Calu3 (cell line): ENCODE results near the gene IGFL4. TPM values are rescaled to one million over a fixed set of nuclear protein-coding genes. Genes with fewer than 3 reads are reported as not detected.

Experiments
- BruUV-seq: library from RNA; stranded (reverse); fragments of 400-500 nt; replicated peaks from 2 replicates; lab custom pipeline; 2021; lab: Mats Ljungman, UMichigan
- CTCF ChIA-PET: fragments of 300-600 bp; sonication (Branson Sonifier 250); formaldehyde crosslinking; loops from one replicate; lab custom pipeline; 2022; ENCODE audit warnings: antibody characterized with exemption; lab: Charles Lee
- DNase-seq: peaks from one replicate; pipeline ENCODE4 v3.0.0; 2022
- H3K27ac Mint-ChIP-seq: one replicate; pipeline ENCODE4 v1.8.0; 2022; ENCODE audit warnings: mixed read lengths; ENCODE audit not compliant: unreplicated experiment
- H3K27me3 Mint-ChIP-seq: one replicate; pipeline ENCODE4 v1.8.0; 2022; ENCODE audit warnings: mixed read lengths; ENCODE audit not compliant: unreplicated experiment
- H3K36me3 Mint-ChIP-seq: one replicate; pipeline ENCODE4 v1.8.0; 2022; ENCODE audit warnings: mild to moderate bottlenecking, moderate library complexity, mixed read lengths; ENCODE audit not compliant: insufficient read depth, unreplicated experiment
- H3K4me1 Mint-ChIP-seq: one replicate; pipeline ENCODE4 v1.8.0; 2022; ENCODE audit warnings: mild to moderate bottlenecking, low read depth, mixed read lengths; ENCODE audit not compliant: unreplicated experiment
- H3K4me3 Mint-ChIP-seq: one replicate; pipeline ENCODE4 v1.8.0; 2022; ENCODE audit warnings: mild to moderate bottlenecking, low read depth, moderate library complexity, mixed read lengths; ENCODE audit not compliant: unreplicated experiment
- H3K9me3 Mint-ChIP-seq: one replicate; pipeline ENCODE4 v1.8.0; 2022; ENCODE audit warnings: low read depth, mixed read lengths; ENCODE audit not compliant: unreplicated experiment
- intact Hi-C: fragments of 100-400 bp; cut with micrococcal nuclease; formaldehyde crosslinking; loops from one replicate; pipeline ENCODE4 v1.10.0; 2022; ENCODE audit not compliant: unreplicated experiment
- total RNA-seq: library from RNA; stranded (reverse); gene quantifications from 2 replicates; pipeline ENCODE4 v1.2.3, GENCODE V29; 2022
- TF ChIP-seq, protein P1 (sequence below): fragments of 200-600 bp; IDR thresholded peaks from one replicate; pipeline ENCODE4 v1.8.0; 2022; ENCODE audit warnings: antibody characterized with exemption; ENCODE audit not compliant: unreplicated experiment

The IGFL4 gene
- total RNA-seq, 1 experiment from 2014 or later, result not detected

DNA sequence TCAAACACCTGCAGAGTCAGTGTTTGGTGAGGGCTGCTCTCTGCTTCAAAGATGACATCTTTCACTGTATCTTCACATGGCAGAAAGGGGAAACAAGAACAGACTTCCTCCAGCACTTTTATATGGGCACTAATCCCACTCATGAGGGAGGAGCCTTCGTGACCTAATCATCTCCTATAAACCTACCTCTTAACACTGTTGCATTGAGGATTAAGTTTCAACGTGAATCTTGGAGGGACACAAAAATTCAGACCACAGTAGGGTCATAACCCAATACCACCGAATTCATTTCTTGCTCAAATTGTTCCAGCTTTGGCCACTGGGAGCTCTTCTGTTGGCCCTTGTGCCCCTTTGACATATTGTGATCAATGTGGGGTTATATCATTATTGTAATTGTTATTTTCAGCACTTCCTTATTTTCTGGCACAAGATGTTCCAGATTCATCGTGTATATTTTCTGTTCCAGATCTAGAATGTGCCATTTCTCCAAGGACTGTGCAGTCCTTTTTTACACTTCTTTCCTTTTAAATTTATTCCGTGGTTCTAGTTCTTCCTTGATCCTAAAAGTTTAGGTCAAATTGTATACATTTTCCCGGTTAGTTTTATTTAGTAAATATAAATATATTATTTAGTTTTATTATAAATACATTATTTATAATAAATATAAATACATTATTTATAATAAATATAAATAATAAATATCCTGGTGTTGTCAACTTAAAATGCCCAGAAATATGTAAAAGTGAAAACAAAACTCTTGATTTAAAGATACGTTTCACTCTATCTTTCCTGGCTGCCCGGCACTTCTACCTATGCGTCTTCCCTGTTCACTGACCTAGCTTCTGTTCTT lies 35.5 kb upstream of the IGFL4 start:
- DNase-seq, result no peak
- TF ChIP-seq, protein P1, sequence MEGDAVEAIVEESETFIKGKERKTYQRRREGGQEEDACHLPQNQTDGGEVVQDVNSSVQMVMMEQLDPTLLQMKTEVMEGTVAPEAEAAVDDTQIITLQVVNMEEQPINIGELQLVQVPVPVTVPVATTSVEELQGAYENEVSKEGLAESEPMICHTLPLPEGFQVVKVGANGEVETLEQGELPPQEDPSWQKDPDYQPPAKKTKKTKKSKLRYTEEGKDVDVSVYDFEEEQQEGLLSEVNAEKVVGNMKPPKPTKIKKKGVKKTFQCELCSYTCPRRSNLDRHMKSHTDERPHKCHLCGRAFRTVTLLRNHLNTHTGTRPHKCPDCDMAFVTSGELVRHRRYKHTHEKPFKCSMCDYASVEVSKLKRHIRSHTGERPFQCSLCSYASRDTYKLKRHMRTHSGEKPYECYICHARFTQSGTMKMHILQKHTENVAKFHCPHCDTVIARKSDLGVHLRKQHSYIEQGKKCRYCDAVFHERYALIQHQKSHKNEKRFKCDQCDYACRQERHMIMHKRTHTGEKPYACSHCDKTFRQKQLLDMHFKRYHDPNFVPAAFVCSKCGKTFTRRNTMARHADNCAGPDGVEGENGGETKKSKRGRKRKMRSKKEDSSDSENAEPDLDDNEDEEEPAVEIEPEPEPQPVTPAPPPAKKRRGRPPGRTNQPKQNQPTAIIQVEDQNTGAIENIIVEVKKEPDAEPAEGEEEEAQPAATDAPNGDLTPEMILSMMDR, result no peak
- intact Hi-C loops, result no loop called here
- Mint-ChIP-seq H3K27ac (no peak overlapping the region), H3K27me3 (peaks cover 100% of the 10 kb centered on the region), H3K4me1 (peaks cover 14% of the 10 kb centered on the region), H3K9me3 (no peaks in the 10 kb centered on the region), H3K4me3 (no peak overlapping the region), H3K36me3 (no peaks in the 10 kb centered on the region)
- CTCF ChIA-PET, result interaction anchor here (1.0 to 3.3 kb wide), 7 partner anchors 8 to 306 kb away, joined by 3 to 74 read pairs (median 4); no protein-coding TSS in a partner anchor
- BruUV-seq, result no TSS peak

DNA sequence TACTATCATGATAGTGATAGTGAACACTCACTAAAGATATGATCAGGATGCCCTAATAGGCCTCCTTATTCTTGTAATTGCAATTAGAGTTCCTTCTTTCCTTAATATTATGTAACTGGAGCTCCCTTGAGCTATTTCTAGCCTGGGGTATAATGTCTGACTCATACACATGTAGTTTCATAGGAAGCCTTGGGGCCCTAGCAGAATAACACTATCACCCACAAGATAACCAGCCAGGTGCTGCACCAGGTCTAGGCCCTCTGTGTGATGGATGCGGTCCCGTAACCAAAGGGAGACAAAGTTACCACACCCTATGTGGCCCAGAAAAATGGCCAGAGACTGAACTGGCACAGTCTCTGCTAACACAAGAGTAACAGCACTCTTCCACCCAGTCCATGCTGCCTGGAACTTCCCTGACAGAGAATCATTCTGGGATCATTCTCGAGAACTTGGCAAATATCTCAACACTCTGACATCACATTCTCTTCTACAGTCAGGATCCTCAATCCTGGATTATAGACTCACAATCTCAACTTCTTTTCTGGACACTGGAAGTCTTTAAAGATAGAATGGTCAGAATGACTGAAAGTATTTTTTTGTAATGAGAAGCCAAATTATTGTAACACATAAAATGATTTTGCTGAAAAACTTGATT lies 32.6 kb upstream of the IGFL4 start:
- no peak overlapping the region for H3K27ac Mint-ChIP-seq
- CTCF ChIA-PET, result interaction anchor here (0.6 to 1.3 kb wide), 2 partner anchors 45 to 193 kb away, joined by 3 to 8 read pairs; no protein-coding TSS in a partner anchor
- H3K27me3 Mint-ChIP-seq, result peaks cover 100% of the 10 kb centered on the region
- no peaks in the 10 kb centered on the region for H3K36me3 Mint-ChIP-seq
- peaks cover 22% of the 10 kb centered on the region for H3K4me1 Mint-ChIP-seq
- no peaks in the 10 kb centered on the region for H3K9me3 Mint-ChIP-seq
- BruUV-seq, result no TSS peak
- H3K4me3 Mint-ChIP-seq, result no peak overlapping the region
- DNase-seq, result no peak
- intact Hi-C loops, result no loop called here
- TF ChIP-seq, protein P1, result no peak

DNA sequence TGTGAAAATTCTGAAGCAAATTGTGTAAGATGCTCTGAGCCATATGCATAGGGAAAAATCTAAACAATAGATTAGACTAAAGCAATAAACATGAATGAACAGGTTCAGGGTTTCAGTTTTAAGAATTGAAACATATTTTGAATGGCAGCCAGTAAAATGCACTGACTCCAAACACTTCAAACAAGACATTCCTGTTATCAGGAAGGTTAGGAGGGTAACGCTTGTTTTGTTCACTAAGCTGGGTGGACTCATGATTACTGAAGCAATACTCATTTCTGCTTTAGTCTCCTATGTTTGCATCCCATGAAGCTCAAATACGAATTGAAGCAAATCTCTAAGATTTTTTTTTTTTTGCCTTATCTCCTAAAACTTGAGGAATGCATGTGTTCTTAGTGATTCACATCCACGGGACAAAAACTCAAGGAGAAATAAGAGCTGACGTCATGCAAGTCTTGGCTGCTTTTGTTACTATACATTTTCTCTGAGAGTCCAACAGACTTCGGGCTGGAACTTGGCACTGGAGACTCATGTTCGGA lies 29.1 kb upstream of the IGFL4 start:
- CTCF ChIA-PET, result interaction anchor here (0.7 to 1.1 kb wide), 4 partner anchors 9 to 422 kb away, joined by 3 to 6 read pairs (median 4); no protein-coding TSS in a partner anchor
- no peak for DNase-seq
- Mint-ChIP-seq H3K27me3 (peaks cover 100% of the 10 kb centered on the region), H3K36me3 (no peaks in the 10 kb centered on the region), H3K9me3 (no peaks in the 10 kb centered on the region), H3K4me3 (no peak overlapping the region), H3K27ac (no peak overlapping the region), H3K4me1 (peaks cover 15% of the 10 kb centered on the region)
- no TSS peak for BruUV-seq
- intact Hi-C loops, result no loop called here
- TF ChIP-seq, protein P1, result no peak
